ENCODE results near the gene TRIM9. TPM values are rescaled to one million over a fixed set of nuclear protein-coding genes. Genes with fewer than 3 reads are reported as not detected.
A peak's percentile ranks its signal among the peaks of the same experiment; 100 is the strongest.

TRIM9 gene
- polyA plus RNA-seq, 12 donors: 0.77 to 4.7 (median 2.4) TPM; not detected in 2

DNA sequence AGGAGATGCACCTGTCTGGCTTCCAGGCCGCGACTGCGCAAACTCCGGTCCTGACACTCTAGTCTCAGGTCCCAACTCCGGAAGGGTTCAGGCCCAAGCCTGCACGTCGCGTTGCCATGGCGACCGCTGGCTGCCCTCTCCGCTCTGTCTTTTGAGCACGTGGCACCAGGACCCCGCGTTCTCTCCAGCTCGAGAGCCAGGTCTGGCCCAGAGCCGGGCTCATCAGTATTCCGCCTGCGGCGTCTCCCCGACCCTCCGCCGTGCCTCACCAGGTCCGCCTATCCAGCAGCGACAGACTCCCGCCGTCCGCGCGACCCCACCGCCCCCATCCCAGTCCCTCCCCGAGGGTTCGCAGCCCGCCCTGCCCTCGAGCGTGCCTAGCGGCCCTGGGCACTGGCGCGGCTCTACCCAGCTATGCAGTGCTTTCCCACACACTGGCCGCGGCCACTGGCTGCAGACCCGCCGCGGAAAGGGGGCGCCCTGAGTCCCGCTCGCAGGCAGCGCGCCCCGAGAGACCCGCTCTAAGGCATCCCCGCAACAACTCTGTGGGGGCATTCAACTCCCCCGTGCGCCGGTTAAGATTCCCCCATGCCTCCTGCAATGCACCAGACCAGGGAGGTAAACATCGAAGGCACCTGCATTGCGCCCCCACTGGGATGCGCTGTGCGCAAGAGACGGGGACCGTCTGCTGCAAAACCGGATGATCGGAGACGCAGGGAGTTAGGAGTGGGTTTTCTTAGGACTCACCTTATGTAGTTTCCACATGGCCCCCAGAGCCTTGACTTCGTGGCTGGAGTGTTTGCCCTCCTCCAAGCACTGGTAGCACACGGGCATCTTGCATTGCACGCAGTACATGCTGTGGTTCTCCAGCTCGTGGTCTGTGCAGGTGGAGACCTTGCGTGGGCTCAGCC, 1.3 kb downstream of the TRIM9 start:
- DNase-seq: peak; percentile 15

DNA sequence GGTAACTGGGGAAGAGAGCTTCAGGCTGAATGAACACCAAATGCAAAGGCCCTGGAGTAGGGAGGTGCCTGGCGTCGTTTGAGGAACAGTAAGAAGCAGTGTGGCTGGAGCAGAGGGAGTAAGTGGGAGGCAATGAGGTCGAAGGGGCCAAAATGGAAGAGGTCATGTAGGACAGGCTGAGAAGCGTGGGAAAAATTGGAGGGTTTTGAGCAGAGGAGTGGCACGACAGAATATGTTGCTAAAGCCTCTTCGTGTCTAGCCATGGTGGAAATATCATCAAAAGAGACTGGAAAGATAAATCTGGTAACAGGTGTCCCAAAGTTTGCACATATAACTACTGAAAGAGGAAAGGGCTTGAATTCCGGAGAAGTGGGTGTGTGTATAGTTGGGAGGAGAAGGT, 1.9 kb downstream of the TRIM9 start:
- DNase-seq: no peak

DNA sequence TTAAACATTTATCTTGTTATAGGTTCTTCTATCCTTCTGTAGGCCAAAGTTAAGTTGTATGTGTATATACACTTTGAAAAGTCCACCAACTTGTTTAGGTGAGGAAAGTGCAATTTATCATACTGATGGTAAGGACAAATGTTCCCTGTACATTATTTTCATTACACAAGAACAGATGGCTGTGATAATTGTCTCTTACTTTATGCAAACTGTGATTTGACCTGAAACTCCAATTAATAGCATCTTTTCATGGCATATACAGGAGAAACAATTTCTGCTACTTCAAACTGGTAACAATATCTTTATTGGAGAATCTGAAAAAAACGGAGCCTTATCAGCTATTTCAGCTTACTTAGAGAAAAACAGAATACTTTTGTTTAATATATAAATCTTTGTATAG, 5.6 kb downstream of the TRIM9 start:
- DNase-seq: no peak

DNA sequence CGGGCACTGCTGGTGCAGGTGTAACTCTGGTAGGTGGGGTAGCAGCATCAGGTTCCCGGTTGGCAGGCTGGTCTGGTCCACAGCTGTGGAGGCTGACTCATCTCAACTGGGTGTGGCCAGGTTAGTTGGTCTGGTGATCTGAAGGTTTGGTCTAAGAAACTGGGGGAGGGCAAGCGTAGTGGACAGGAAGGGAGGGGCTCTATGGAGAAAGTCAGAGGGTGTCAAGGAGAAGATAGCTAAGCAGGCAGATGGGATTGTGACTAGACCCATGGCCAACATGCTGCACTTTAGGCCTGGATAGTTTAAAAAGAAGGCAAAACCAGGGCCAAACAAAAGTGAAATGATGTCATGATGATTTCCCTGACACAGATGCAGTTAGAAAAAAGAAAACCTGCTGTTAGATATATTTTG, 7.9 kb downstream of the TRIM9 start:
- DNase-seq: no peak

DNA sequence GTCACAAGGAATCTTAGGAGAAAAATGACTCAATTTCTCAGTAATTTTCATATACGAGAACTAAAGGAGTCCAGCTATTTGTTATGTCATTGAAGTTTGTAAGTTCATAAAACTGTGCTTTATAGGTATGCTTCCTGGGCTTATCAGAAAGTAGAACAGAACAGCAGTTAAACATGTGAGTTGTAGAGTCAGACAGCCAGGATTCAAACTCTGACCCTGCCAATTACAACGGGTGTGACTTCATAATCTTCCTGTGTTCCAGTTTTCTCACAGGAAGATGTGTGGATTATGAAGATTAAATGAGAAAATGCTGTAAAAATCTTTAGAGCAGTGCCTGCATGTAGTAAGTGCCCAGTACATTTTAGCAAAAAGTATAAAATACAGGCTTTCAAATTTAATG, 8.9 kb downstream of the TRIM9 start:
- no peak for DNase-seq

DNA sequence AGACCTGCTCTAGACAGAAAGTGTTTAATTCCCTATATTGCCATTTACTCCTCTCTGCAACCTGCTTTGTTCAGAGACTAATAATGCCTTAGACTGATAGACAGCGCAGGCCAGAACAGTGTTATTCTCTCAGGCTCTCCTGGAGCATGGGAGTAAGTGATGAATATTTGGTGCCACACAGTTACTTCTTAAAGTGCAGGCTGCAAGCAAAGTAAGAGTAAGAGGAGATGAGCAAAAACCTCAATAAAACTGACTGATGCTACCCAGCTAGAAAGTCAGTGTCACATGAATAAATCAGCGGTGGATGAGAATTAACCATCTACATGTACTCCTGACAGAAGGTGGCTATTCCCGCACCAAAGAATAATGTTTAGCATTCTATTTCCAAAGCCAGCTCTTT, 9.9 kb downstream of the TRIM9 start:
- DNase-seq: no peak

DNA sequence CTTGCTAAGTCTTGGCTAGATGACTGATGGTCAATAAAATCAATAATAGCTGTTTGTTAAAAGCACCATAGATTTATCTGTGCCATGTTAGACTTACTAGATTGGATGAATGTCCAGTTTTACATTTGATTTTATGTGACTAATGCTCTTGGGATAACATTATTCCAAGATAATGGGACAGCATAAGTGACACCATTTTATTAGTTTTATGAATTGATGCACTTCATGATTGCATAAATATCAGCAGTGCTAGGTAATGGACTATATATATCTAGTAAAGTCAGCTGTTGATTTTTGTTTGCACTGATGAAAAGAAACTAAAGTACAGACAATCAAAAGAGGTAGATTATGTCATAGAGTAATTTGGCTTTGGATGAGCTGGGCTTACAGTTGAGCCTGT, 10.4 kb downstream of the TRIM9 start:
- DNase-seq: no peak

DNA sequence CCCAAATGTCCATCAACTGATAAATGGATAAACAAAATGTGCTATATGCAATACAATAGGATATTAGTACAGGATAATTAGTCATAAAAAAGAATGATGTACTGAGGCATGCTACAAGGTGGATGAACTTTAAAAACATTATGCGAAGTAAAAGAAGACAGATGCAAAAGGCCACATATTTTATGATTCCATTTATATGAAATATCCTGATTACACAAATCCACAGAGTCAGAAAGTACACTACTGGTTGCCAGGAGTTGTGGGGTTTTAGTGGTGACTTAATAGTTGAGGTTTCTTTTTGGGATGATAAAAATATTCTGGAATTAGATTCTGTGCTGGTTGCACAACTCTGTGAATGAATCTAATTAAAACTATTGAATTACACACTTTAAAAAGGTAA, 12.6 kb downstream of the TRIM9 start:
- DNase-seq: no peak

DNA sequence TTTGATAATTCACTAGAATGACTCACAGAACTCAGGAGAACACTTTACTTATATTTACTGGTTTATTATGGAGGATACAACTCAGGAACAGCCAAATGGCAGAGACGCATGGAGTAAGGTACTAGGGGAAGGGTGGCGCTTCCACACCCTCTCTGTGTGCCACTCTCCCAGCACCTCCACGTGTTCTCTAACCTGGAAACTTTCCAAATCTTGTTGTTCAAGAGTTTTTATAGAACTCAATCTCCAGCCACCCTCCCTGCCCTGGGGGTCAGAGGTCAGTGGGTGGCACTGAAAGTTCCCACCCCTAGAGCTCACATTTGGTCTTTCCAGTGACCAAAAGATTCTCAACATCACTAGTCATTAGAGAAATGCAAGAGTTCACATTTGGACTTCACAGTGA, 13.2 kb downstream of the TRIM9 start:
- no peak for DNase-seq

DNA sequence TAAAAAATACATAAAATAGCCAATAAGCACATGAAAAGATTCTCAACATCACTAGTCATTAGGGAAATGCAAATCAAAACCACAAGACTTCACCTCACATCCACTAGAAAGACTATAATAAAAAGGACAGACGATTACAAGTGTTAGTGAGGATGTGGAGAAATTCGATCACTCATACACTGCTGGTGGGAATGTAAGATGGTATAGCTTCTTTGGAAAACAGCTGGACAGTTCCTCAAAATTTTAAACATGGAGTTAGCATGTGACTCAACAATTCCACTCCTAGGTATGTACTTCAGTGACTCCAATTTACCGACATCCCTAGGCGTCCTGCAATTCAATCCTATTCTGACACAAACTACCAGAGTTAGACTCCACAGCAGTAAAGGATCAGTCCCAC, 13.7 kb downstream of the TRIM9 start:
- DNase-seq: no peak

DNA sequence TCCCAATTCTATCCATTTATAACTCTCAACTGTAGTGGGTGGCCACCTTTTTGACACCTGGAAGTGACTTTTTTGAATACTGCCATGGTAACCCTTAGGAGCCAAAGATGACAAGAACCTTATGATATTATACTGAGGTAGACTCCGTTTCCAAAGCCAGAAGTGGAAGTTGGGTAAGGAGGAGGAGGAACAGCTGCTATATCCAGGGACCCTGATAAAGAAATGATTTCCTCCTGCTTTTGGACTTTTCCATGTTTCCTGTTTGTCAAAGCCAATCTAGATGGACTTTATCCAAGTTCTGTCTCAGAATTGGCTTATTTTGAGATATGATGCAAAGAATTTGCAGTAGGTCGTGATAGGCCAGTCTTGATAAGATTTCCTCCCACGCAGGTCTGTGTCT, 14.3 kb downstream of the TRIM9 start:
- no peak for DNase-seq

DNA sequence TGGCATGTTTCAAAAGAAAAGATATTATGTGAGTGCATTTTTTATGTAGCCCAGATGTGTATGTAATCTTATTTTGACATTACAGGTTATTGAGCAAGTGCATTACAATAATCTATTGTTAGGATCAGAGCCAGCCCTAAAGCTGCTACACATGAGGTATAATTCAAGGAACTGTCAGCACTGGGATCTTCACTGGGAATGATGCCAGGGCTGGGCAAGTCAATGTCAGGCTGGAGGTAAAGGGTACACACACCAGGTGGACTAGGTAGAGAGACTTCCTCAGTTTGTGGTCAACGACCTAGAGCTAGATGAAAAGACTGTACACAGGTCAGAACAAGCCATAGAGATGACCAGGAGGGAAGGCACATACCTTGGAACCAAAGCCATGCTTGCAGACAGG, 15.4 kb downstream of the TRIM9 start:
- DNase-seq: no peak

DNA sequence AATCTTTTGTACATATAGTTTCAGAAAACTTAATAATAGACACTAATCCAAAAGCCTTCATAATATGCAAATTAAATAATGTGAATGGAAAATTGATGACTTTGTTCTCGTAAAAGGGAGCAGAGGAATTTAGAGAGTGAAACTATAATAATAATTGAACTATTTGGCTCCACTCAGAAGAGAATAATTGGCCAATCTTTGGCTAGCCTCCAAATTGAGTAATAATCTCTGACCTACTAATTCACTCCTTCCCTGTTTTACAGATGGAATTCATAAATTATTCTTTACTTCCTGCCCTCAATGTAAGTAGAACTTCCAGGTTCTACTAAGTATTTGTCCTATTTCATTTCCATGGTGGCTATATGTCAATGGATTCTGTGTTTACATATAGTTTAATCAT, 15.8 kb downstream of the TRIM9 start:
- DNase-seq: no peak

DNA sequence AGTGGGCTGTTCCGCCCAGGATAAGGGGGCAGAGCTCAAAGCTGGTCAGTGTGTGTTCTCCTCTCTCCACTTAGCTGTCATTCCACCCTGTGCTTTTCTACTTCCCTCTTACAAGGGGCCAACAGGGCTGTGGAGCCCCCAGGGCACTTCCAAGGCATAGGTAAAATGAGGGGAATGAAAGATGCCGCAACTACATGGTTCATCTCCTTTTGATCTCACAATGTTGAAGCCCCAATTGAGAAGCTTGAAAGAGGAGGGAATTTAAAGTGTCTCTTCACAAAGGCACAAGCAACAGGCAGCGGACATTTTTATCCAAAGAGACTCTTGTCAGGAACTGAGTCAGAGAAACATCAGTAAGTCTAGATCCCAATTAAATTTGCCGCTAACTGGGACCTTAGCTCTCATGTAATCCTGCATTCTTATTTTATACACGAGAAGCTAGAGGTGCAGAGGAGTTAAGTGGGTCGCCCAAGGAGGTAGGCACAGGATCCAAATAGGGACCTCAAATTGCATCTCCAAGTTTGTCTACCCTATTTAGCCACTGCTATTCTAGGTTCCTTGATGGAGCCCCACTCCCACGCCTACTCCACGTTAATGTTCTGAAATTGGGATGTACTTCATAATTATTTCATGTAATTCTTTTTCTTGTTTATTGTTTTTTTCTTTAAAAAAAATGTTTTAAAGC, 20.1 kb downstream of the TRIM9 start:
- no peak for DNase-seq

DNA sequence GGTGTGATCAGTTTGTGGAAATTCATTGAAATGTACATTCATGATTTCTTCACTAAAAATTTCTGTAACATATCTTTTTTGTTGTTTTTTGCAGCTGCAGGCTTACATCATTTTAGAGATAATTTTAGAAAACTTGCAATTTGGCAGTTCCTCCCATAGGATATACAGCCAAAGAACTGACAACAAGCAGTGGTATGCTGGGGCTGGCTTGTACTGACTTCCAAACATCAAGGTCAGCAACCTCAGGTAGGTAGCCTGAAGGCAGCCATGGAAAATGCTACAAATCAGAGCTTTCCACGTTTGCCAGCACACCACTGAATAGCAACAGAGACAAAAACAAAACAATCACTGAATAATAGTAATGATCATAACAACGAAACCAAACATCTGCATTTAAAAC, 21.2 kb downstream of the TRIM9 start:
- peak; percentile 71 for DNase-seq

DNA sequence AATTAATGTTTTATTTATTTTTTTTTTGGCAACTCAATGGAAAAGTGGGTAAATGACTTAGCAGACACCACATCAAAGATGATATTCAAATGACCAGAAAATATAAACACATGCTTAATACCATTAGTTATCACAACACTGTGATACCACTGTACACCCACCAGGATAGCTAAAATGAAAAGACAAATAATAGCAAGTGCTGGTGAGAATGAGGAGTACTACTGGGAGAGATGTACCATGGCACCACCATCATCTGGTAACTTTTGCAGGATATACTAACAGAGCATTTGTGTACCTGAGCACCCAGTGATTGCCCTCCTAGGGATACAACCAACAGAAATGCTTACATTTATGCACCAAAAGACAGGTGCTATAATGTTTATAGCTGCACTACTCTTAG, 21.9 kb downstream of the TRIM9 start:
- no peak for DNase-seq

DNA sequence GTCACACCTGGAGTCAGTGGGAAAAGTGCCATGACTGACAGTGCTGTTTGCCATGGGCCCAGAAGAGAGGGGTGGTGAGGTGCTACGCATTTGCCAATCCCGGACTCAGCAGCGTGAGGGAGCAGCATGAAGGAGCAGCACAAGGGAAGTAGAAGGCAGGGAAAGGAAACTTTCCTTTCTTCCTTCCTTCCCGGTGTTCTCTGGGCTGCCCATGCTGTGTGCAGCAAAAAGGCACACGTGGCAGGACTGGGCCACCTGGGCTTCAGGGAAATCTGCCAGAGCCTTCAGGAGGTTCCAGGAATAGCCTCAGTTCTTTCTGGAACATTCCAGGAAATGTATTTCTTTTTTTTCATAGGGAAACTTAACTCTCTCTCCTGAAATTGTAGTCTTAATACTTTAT, 23.0 kb downstream of the TRIM9 start:
- peak; percentile 51 for DNase-seq

DNA sequence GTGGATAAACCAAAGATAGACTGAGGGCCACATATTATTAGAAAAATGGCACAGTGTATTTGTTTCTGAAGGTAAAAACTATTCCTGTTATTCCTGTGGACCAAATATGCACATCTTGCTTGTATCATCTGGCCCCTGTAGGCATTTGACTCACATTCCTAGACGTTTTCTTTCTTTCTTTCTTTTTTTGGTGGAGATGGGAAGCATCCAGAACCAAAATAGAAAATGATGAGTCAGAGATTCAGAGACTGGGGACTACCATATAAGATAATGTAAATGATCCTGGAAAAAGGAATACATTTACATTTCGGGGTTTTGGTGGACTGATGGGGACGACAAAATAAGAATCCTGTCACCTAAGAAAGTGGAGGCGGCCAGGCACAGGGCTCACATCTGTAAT, 24.2 kb downstream of the TRIM9 start:
- no peak for DNase-seq

DNA sequence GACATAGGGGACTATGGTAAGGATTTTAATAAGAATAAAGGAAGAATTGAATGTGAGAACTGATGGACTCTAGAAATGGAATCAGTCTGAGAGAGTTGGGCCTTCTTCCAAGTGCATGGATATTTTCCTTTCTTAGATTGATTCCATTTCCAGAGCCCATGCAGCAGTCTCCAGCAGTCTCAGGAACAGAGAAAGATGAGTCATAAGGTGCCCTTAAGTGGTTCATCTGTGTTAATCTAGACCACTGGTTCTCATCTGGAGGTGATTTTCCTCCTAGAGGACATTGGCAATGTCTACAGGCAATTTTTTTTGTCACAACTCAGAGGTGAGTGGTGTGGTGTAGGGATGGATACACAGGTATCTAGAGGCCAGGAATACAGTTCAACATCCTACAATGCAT, 25.9 kb downstream of the TRIM9 start:
- no peak for DNase-seq

DNA sequence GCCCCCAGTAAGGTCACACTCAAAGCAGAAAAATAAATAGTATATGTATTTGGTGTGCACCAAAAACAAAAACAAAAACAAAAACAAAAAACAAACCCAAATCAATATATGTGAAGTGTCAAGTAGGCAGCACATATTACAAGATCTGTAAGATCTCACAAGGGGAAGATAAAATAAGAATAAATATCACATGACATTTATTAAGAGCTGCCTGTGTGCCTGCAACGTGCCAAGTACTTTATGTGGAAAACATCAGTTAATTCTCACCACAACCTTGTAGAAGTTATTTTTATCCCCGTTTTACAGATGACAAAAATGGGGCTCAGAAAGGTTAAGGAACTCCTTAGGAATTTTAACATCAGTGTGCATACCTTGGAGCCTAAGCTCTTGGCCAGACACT, 26.6 kb downstream of the TRIM9 start:
- no peak for DNase-seq

DNA sequence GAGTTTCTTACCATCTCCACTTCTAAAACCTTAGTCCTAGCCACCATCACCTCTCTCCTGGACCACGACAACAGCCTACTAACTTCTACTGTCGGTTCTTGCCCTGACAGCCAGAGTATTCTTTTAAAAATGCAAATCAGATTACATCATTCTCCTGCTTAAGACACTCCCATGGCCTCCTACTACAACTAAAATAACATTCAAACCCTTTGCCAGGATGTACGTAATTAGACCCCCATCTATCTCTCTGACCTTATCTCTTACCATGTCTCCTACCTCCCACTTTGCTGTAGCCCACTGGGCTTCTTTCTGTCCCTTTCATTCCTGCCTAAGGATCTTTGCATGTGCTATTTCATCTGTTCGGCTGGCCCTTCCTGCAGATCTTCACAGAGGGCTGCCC, 27.6 kb downstream of the TRIM9 start:
- DNase-seq: no peak

DNA sequence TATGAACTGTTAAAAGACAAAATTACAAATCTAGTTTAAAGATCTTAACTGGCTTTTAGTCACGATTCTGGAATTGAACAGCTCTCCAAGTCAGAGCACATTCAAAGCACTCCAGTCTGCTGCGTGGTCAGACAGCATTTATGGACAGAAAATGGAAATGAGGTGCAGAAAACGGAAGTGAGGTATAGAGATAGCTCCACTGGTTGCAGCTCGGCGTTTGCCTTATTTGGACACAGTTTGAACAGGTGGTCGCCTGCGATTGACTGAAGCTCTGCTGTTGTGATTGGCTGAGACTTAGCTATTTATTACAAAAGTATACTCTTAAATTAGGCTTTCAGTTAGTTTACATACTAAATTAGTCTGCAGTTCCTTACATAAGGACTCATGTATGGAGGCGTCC, 28.3 kb downstream of the TRIM9 start:
- no peak for DNase-seq

DNA sequence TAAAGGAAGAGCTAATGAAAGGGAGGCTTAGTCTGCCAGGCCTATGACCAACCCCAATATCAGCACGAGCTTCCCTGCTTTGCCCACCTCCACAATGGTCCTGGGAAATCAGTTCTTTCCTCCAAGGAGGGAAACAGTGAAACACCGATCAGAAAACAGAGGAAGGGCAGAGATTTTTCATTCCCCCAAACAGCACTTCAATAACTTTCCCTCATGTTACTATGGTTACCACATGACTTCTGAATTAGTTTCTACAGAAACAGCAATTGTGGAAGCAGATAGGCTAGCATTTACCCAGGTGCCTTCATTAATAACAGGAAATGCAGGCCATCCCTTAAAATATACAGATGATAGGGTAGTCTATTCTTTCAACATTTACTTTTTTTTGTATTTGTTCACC, 35.9 kb downstream of the TRIM9 start:
- no peak for DNase-seq

DNA sequence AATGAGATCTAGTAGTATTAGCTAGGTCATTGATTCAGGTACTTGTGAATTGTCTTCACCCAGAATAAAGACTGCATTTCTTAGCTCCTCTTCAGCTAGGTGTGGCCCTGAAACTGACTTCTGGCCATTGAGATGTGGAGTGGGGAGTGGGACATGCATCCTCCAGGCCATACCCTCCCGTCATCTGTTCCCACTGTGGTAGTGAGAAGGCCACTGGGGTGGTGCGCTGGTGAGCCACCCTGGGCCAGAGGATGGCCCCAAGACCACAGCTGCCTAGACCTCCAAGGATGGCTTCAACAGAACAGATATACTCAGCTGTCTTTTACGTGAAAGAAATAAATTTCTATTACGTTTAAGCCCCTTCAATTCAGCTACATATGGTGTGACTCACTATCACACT, 36.5 kb downstream of the TRIM9 start:
- DNase-seq: no peak
